Stimulated activated CD4-positive, alpha-beta T cell treated with anti-CD3 and anti-CD28 coated beads, Interleukin-4, amount 100 ng/mL, for 48 hours (primary cell): ENCODE results near the gene MAGEA12.
"Not testable (repeated sequence)": the region's sequence is repeated elsewhere in the genome, so short reads cannot be mapped to it uniquely, and the experiment has no call there.

Experiments used
- DNase-seq, 2 donors: peaks; one replicate each; pipeline ENCODE4 v3.0.0-alpha.2; 2020; ENCODE audit warnings: low read depth in 2 of 2

The MAGEA12 gene

GRCh38 chrX:152761582-152761981 is 28.0 kb downstream of the MAGEA12 start:
- DNase-seq = not testable (repeated sequence)

GRCh38 chrX:152766562-152766961 is 33.0 kb downstream of the MAGEA12 start:
- not testable (repeated sequence) for DNase-seq

GRCh38 chrX:152769549-152770289 is 36.2 kb downstream of the MAGEA12 start, which contains the start of gene MAGEA6:
TSS of gene MAGEA6 (minus strand) at chrX:152769689. CDS start at chrX:152767650, 2,039 bp downstream.
- DNase-seq = not testable (repeated sequence)

GRCh38 chrX:152787062-152787461 is 53.5 kb downstream of the MAGEA12 start:
- not testable (repeated sequence) for DNase-seq
